GM12873 (cell line): Measurements from ENCODE around the gene NSMCE1.

Experiments used
- TF ChIP-seq, protein P1 (sequence below): IDR thresholded peaks from 2 replicates; pipeline ENCODE4 v1.5.1; 2012; ENCODE audit warnings: low read depth, mild to moderate bottlenecking, moderate library complexity, low read length, control low read depth; ENCODE audit not compliant: insufficient read depth; ENCODE audit errors: missing control alignments

The NSMCE1 gene

GRCh38 chr16:27314161-27314723, 45.7 kb upstream of the NSMCE1 start:
- TF ChIP-seq, protein P1, sequence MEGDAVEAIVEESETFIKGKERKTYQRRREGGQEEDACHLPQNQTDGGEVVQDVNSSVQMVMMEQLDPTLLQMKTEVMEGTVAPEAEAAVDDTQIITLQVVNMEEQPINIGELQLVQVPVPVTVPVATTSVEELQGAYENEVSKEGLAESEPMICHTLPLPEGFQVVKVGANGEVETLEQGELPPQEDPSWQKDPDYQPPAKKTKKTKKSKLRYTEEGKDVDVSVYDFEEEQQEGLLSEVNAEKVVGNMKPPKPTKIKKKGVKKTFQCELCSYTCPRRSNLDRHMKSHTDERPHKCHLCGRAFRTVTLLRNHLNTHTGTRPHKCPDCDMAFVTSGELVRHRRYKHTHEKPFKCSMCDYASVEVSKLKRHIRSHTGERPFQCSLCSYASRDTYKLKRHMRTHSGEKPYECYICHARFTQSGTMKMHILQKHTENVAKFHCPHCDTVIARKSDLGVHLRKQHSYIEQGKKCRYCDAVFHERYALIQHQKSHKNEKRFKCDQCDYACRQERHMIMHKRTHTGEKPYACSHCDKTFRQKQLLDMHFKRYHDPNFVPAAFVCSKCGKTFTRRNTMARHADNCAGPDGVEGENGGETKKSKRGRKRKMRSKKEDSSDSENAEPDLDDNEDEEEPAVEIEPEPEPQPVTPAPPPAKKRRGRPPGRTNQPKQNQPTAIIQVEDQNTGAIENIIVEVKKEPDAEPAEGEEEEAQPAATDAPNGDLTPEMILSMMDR = no peak

- TF ChIP-seq, protein P1 = no peak
Observed at GRCh38 chr16:27313422-27314160, 45.0 kb upstream of the NSMCE1 start, which contains the start of gene IL4R. TSS of gene IL4R (plus strand) at chr16:27313974. CDS start at chr16:27340204, 26,230 bp downstream.

GRCh38 chr16:27312580-27313421, 44.2 kb upstream of the NSMCE1 start:
- TF ChIP-seq, protein P1 = no peak

- TF ChIP-seq, protein P1 = no peak
Observed at GRCh38 chr16:27311897-27312303, 43.3 kb upstream of the NSMCE1 start.

GRCh38 chr16:27311448-27311830, 42.9 kb upstream of the NSMCE1 start:
- TF ChIP-seq, protein P1 = no peak

DNA sequence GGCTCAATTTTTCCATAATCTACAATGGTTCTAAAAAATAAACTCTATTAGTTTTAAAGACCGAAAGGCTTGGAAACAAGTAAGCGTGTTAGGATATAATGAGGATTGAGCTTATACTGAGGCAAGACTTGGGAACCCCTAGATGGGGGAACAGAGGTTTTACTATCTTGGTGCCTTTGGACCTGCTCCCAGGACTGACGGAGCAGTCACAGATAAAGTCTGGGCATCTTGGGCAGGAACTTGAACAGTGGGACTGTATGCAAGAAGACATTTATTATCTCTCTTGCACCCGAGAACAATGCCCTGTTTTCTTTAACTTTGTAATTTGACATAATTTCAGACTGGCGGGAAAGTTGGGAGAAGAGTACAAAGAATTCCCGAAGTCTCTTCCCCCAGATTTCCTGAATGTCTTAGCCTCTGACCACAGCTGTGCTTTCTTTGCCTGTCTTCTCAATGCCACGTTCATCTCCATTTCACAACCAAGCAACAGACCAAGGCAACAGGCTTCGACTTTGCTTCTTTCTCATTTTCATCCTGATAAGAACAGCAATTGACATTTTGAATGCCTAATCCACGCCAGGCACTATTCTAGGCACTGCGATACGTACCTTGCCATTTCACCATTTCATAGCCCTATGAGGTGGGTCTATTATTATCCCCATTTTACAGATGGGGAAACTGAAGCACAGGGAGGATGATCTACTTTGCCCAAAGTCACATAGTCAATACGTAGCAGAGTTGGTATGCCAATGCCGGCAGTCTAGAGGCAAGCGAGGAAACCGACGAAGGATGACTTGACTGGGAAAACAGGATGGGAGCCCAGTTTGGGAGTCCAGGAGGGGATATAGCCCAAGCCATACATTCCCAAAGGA, 42.2 kb upstream of the NSMCE1 start:
- TF ChIP-seq, protein P1 = no peak
